Common myeloid progenitor, CD34-positive (primary cell): Measurements from ENCODE around the gene BCL6.

Experiments
- CTCF ChIA-PET: fragments of 350-600 bp; sonication (Branson Sonifier 250); formaldehyde crosslinking; loops from one replicate; lab custom pipeline; 2021; ENCODE audit warnings: antibody characterized with exemption; lab: Charles Lee
- POLR2A ChIA-PET: fragments of 350-600 bp; sonication (Branson Sonifier 250); formaldehyde crosslinking; loops from one replicate; lab custom pipeline; 2021; ENCODE audit warnings: antibody characterized with exemption; lab: Charles Lee
- DNase-seq, 3 donors: peaks; one replicate each; pipeline versions ENCODE4 v3.0.0 to v3.0.0-alpha.2; 2013
- H3K27ac ChIP-seq, 2 experiments: 1 replicate in 1 of 2; 2 replicates in 1 of 2; pipeline ENCODE4 v1.7.0; 2013; ENCODE audit warnings: inconsistent platforms in 2 of 2, low read length in 2 of 2, mild to moderate bottlenecking in 2 of 2, low read depth in 1 of 2, moderate library complexity in 1 of 2; ENCODE audit not compliant: severe bottlenecking in 2 of 2, insufficient read depth in 1 of 2, poor library complexity in 1 of 2
- H3K27me3 ChIP-seq, 5 experiments: replicated peaks in 2 of 5; 1 replicate in 3 of 5; 2 replicates in 2 of 5; pipeline versions ENCODE4 v1.6.1 to v1.7.0; 2013; ENCODE audit warnings: low read length in 4 of 5, mild to moderate bottlenecking in 2 of 5, moderate library complexity in 2 of 5, inconsistent platforms in 1 of 5; ENCODE audit not compliant: insufficient read depth in 5 of 5, control insufficient read depth in 4 of 5
- H3K36me3 ChIP-seq, 4 experiments: 1 replicate in 2 of 4; 2 replicates in 2 of 4; pipeline versions ENCODE4 v1.6.1 to v1.7.0; 2013; ENCODE audit warnings: low read length in 3 of 4, control low read depth in 1 of 4, mild to moderate bottlenecking in 1 of 4; ENCODE audit not compliant: control insufficient read depth in 4 of 4, insufficient read depth in 4 of 4
- H3K4me1 ChIP-seq, 4 experiments: 1 replicate in 3 of 4; 2 replicates in 1 of 4; pipeline versions ENCODE4 v1.6.1 to v1.7.1; 2013; ENCODE audit warnings: low read length in 3 of 4, mild to moderate bottlenecking in 3 of 4, control low read depth in 1 of 4, inconsistent platforms in 1 of 4, moderate library complexity in 1 of 4; ENCODE audit not compliant: control insufficient read depth in 4 of 4, insufficient read depth in 4 of 4; ENCODE audit errors: control extremely low read depth in 1 of 4
- H3K4me3 ChIP-seq, 7 experiments: 1 replicate in 4 of 7; 2 replicates in 3 of 7; pipeline versions ENCODE4 v1.5.1 to v1.7.0; 2013; ENCODE audit warnings: mild to moderate bottlenecking in 7 of 7, low read length in 6 of 7, moderate library complexity in 6 of 7, inconsistent platforms in 2 of 7, low read depth in 2 of 7, control low read depth in 1 of 7; ENCODE audit not compliant: insufficient read depth in 4 of 7, control insufficient read depth in 1 of 7; ENCODE audit errors: extremely low read depth in 1 of 7
- H3K9me3 ChIP-seq, 5 experiments: 1 replicate in 4 of 5; 2 replicates in 1 of 5; pipeline versions ENCODE4 v1.6.1 to v1.7.1; 2013; ENCODE audit warnings: low read length in 4 of 5, mild to moderate bottlenecking in 2 of 5, inconsistent platforms in 1 of 5, low read depth in 1 of 5, moderate library complexity in 1 of 5; ENCODE audit not compliant: control insufficient read depth in 4 of 5, insufficient read depth in 2 of 5; ENCODE audit errors: control extremely low read depth in 1 of 5
- WGBS: methylation state at CpG from one replicate; pipeline ENCODE4 v1.1.5; 2013; ENCODE audit not compliant: insufficient coverage; 5-methylcytosine and 5-hydroxymethylcytosine counted together

Gene BCL6

DNA sequence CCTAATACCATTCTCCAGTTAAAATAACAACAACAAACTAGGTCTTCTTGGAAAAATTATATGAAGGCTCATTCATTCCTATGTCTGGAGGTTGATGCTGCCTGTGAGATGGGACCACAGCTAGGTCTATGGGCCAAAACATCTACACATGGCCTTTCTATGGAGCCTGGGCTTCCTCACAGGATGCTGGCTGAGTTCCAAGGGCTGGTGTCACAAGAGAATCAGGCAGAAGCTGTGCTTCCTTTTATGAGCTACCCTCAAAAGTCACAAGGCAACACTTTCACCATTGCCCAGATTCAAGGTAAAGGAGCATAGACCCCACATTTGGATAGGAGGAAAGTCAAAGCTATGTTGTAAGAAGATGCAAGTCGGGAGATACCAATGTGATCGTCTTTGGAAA is 38.3 kb downstream of the BCL6 start:
- Histone ChIP-seq H3K27me3 (no peaks in the 10 kb centered on the region), H3K9me3 (no peaks in the 10 kb centered on the region), H3K36me3 (no peaks in the 10 kb centered on the region), H3K4me1 (no peaks in the 10 kb centered on the region), H3K27ac (no peak overlapping the region), H3K4me3 (no peak overlapping the region)
- ChIA-PET POLR2A (no interaction called here), CTCF (interaction anchor here (1.2 to 2.4 kb wide), 4 partner anchors 11 to 387 kb away, joined by 3 to 8 read pairs (median 3); no protein-coding TSS in a partner anchor)
- WGBS = 89% methylated on average over 2 of the region's 2 CpGs
- DNase-seq = peak in 2 of 3 donors; percentile 51 to 52

DNA sequence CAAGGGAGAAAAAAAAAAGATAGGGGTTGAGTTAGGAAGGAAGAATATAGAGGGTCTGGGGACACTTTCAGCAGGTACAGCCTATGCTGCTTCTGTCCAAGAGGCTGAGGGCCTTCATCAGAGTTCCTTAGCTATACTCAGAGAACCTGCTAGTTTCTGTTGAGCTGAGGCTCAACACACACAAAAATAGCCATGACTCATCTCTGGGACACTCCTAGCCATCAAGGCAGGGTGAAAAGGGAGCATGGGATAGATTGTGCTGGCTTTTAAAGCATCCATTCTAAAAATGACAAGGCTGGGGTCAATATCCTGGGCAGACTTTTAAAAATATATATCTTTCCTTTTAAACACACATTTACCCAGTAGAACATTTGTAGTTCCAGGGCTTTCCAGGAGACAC is 40.1 kb downstream of the BCL6 start:
- Histone ChIP-seq H3K27ac (no peak overlapping the region), H3K9me3 (no peaks in the 10 kb centered on the region), H3K4me3 (no peak overlapping the region), H3K36me3 (no peaks in the 10 kb centered on the region), H3K4me1 (no peaks in the 10 kb centered on the region), H3K27me3 (peaks cover 0 to 2% (median 0%) of the 10 kb centered on the region in 5 experiments)
- ChIA-PET POLR2A (no interaction called here), CTCF (interaction anchor here (1.5 to 4.2 kb wide), 3 partner anchors 24 to 386 kb away, joined by 4 to 20 read pairs (median 8); no protein-coding TSS in a partner anchor)
- DNase-seq = no peak

DNA sequence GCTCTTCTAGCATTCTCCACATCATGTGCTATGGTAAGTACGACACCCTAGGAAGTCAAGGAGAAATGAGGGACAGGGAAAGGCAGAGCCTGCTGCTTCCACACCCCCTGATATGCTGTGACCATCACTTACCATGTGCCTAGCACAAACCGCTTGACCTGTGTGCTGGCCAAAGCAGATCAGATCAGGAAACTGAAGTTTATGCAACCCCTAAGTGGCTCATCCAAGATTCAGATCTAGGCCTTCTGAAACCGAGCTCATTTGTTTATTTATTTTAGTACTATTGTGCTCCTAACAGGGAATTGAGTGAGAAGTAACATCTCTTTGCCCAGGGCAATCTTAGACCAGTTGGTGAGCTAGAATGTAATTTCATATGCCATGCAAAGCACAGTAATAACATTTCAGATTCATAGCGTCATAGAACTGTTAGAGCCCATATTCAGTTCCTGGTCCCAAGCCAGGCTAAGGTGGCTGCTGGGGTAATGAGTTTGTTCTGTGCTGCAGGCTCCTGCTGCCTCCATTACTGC is 42.7 kb downstream of the BCL6 start, which contains the start of gene RTP2:
Gene RTP2, minus strand, starts transcription at position 51 of the 527 bp plus-strand sequence. CDS start 429 bp downstream, outside the sequence.
- ChIA-PET POLR2A (no interaction called here), CTCF (interaction anchor here (1.3 to 4.7 kb wide), 6 partner anchors 10 to 383 kb away, joined by 3 to 24 read pairs (median 8); no protein-coding TSS in a partner anchor)
- DNase-seq = no peak
- WGBS = 50% methylated on average over 2 of the region's 4 CpGs
- Histone ChIP-seq H3K9me3 (no peaks in the 10 kb centered on the region), H3K4me1 (no peaks in the 10 kb centered on the region), H3K27ac (no peak within 1 kb of the TSS), H3K4me3 (no peak within 1 kb of the TSS), H3K27me3 (peaks cover 0 to 2% (median 0%) of the 10 kb centered on the region in 5 experiments), H3K36me3 (no peaks in the 10 kb centered on the region)

DNA sequence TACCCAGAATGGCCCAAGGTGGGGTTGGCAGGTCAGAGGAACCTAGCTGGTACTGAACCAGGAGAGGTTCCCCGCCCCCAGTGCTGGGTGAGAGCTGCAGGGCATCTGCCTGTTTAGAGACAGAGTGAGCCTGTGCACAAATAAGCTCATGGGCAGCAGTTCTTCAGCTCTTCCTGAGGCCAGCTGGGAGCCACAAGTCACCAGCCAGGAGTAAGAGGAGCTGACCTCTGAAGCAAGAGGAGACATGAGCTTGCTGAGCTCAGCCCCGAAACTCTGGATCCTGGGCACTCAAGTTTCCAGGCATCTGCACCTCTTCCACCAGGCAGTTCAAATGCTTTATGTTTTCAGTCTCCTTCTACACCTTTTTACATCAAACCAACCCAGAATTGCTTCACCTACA is 45.0 kb downstream of the BCL6 start:
- Histone ChIP-seq H3K4me1 (no peaks in the 10 kb centered on the region), H3K36me3 (no peaks in the 10 kb centered on the region), H3K27me3 (peaks cover 0 to 4% (median 0%) of the 10 kb centered on the region in 5 experiments), H3K9me3 (no peaks in the 10 kb centered on the region), H3K4me3 (no peak overlapping the region), H3K27ac (no peak overlapping the region)
- WGBS = 100% methylated on average over 2 of the region's 2 CpGs
- POLR2A ChIA-PET = no interaction called here
- no peak for DNase-seq
- CTCF ChIA-PET = interaction anchor here (2.2 to 4.7 kb wide), 2 partner anchors 13 to 20 kb away, joined by 8 to 24 read pairs; no protein-coding TSS in a partner anchor

- CTCF ChIA-PET = no interaction called here
- POLR2A ChIA-PET = no interaction called here
Measured at GRCh38 chr3:187698499-187699399, 46.5 kb downstream of the BCL6 start.

GRCh38 chr3:187696021-187696420 is 49.2 kb downstream of the BCL6 start:
- WGBS = 50% methylated on average over 2 of the region's 4 CpGs
- CTCF ChIA-PET = interaction anchor here (1.4 kb wide), 1 partner anchor 14 kb away, joined by 3 read pairs; no protein-coding TSS in a partner anchor
- POLR2A ChIA-PET = no interaction called here
- no peak for DNase-seq
- peaks cover 0 to 3% (median 0%) of the 10 kb centered on the region in 5 experiments for H3K27me3 ChIP-seq
- H3K4me1 ChIP-seq = no peaks in the 10 kb centered on the region
- no peak overlapping the region for H3K27ac ChIP-seq
- H3K9me3 ChIP-seq = no peaks in the 10 kb centered on the region
- no peak overlapping the region for H3K4me3 ChIP-seq
- H3K36me3 ChIP-seq = no peaks in the 10 kb centered on the region

More at GRCh38 chr3:187698499-187699399, 46.5 kb downstream of the BCL6 start:
- H3K4me1 ChIP-seq = no peaks in the 10 kb centered on the region
- no peak for DNase-seq
- H3K9me3 ChIP-seq = no peaks in the 10 kb centered on the region
- 96% methylated on average over 30 of the region's 42 CpGs for WGBS
- H3K4me3 ChIP-seq = no peak overlapping the region
- H3K27ac ChIP-seq = no peak overlapping the region
- H3K27me3 ChIP-seq = peaks cover 0 to 4% (median 0%) of the 10 kb centered on the region in 5 experiments
- H3K36me3 ChIP-seq = no peaks in the 10 kb centered on the region
